GM18520 (cell line): ENCODE results near the gene NPHP4.
A peak's percentile ranks its signal among the peaks of the same experiment; 100 is the strongest.

Experiments used
- ATAC-seq: cut with Tn5 transposase; IDR thresholded peaks from one replicate; pipeline ENCODE4 v1.9.1; 2021; ENCODE audit not compliant: unreplicated experiment

The NPHP4 gene

GRCh38 chr1:5992026-5992813 lies at the start of gene NPHP4:
TSS of gene NPHP4 (minus strand) at chr1:5992425. CDS start at chr1:5986289, 6,136 bp downstream.
- peak; percentile 91 for ATAC-seq

- no peak for ATAC-seq
These were observed 49.3 kb upstream of the NPHP4 start for GRCh38 chr1:6041432-6042062.

DNA sequence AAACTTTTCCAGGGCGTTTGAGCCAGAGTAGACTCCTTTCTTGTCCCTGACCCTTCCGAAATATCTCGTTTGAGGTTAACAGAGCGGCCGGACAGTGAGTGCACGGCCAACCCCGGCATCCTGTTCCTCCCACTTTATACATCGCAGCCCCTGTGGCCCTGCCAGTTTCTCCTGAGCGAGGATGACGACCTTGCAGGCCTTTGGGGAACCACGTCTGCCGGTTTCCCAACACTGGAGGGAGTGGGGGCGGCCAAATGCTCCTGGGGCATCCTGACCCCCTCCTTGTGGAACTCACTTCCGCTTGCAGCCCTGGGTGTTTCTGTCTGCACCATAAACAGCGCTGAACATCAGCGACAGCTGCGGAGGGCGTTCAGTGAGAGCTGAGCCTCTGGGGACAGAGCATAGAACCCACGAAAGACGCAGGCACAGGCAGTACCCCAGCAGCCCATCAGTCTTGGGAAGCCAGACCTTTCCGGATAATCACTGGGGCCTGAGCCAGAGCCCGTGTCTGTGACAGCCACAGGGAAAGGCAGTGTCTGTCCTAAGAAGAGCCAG lies 48.7 kb upstream of the NPHP4 start:
- no peak for ATAC-seq

- no peak for ATAC-seq
These were observed 48.2 kb upstream of the NPHP4 start for GRCh38 chr1:6040444-6040843.

- no peak for ATAC-seq
These were observed 46.8 kb upstream of the NPHP4 start for GRCh38 chr1:6039031-6039430.

GRCh38 chr1:6038603-6039002 lies 46.4 kb upstream of the NPHP4 start:
- no peak for ATAC-seq

GRCh38 chr1:6037338-6037762 lies 45.1 kb upstream of the NPHP4 start:
- no peak for ATAC-seq

DNA sequence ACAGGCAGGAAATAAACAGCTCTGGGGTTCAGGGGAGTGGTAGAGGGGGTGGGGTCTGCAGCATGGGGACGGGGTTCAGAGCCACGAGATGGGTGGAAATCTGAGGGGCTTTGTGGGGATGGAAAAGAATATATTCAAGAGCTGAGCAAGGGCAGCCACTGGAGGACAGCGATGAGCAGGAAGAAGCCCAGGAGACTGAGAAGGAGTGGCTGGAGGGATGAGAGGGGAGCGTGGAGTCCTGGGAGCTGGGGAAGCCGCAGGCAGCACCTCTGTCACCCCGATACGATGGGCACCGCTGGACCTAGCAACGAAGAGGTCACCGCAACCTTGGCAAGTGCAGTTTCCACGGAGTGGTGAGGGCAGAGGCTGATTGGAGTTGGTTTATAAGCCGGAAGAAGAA lies 43.5 kb upstream of the NPHP4 start:
- no peak for ATAC-seq

GRCh38 chr1:6035303-6035702 lies 43.1 kb upstream of the NPHP4 start:
- ATAC-seq, result no peak

DNA sequence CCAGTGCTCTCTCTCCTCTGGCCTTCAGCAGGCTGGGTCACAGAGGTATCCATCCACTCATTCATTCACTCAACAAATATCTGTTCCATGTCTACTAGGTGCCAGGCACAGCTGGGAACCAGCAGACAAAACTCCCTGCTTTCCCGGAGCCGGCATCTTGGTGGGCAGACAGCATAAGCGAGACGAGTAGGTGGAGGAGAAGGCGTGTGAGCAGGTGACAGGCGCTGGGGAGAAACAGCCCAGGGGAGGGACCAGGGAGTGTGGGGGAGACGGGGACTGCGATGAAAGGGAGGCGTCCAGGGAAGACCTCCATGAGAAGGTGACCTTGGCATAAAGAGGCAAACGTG lies 42.5 kb upstream of the NPHP4 start:
- ATAC-seq, result no peak

DNA sequence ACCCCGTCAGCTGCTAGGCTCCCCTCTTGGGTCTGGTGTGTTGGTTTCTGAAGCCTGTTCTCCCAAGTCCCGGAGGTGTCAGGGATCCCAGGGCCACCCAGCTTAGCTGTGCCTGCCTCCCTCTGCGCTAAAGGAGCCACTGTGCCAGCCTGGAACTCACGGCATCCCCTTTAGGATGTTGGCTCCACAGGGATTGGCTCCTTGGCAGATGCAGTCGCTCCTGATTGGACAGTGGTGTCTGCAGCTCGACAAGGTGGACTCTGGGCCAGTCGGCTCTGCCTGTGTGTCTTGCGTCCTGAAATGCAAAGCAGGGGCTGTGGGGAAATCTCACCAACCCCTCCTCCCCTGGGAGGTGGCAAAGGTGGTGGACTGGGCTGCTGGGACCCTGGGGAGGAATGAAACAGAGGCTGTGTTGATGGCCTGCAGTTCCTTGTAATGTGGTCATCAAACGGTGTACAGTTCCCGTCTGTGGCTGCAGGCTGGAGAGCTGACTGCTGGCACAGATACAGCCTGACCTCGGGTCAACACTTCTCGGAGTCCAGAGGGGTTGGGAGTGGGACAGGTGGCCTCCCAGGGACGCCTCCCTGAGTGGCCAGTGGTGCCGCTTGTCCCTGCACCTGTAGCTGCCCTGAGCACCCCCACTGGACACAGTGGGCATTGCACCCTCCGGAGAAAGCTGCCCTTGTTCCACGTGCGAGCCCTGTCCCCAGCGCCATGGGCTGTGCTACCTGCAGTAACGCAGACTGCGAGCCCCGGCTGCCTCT lies 41.9 kb upstream of the NPHP4 start:
- no peak for ATAC-seq

GRCh38 chr1:6033124-6033523 lies 40.9 kb upstream of the NPHP4 start:
- no peak for ATAC-seq

GRCh38 chr1:6030547-6031261 lies 38.5 kb upstream of the NPHP4 start:
- ATAC-seq, result no peak

GRCh38 chr1:6030132-6030531 lies 37.9 kb upstream of the NPHP4 start:
- ATAC-seq, result no peak

GRCh38 chr1:6029351-6029750 lies 37.1 kb upstream of the NPHP4 start:
- ATAC-seq, result no peak

DNA sequence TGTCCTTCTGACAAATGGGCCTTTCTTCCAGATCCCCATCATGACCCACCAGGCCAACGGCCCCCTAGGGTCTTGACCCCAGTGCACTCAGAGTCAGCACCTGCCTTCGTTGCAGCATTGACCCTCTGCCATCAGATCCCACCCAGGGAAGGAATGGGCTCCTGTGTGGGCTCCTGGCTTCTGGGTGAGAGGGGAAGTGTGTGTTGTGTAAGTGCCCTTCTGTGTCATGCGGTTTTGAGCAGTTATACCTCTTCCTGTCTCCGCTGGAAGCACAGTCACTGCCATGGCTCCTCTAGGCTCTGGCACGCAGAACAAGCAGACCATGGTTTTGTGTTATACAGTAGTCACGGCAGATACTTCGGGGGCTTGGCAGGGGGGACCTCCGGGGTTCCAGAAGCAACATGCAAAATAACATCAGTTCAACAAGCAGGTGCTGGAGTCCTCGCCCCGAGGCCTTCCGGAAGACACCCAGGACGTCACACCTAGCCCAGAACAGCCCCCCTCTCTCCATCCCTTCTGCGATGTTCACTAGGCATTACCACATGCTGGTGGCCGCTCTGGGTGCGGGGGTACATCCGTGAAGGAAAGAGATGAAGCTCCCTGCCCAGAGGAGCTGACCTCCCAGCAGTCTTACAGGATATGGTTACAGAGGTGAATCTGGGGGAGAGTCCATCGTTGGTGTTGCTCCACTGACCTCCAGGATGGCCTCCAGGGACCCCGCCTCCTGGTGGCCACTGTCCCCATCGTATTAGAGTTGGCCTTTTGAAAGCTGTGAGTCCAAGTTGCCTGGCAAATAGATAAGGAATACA lies 36.0 kb upstream of the NPHP4 start:
- no peak for ATAC-seq

- no peak for ATAC-seq
These were observed 35.4 kb upstream of the NPHP4 start for GRCh38 chr1:6027591-6027990.

GRCh38 chr1:6026095-6026809 lies 34.0 kb upstream of the NPHP4 start:
- ATAC-seq, result peak; percentile 78

- ATAC-seq, result no peak
These were observed 33.3 kb upstream of the NPHP4 start for GRCh38 chr1:6025269-6026094.
